Smooth muscle cell (in vitro differentiated cells): ENCODE results near the gene PPP1R1B. TPM values are rescaled to one million over a fixed set of nuclear protein-coding genes. Genes with fewer than 3 reads are reported as not detected.

ENCODE experiments used
- DNase-seq: peaks from one replicate; lab custom pipeline; 2025; ENCODE audit not compliant: unreplicated experiment; lab: John Stamatoyannopoulos, UW
- H2AFZ ChIP-seq: fragments of 200-600 bp; sonication (generic); 2 replicates; pipeline ENCODE4 v1.6.0; 2016; ENCODE audit warnings: antibody characterized with exemption, low read depth, mild to moderate bottlenecking
- H3F3A ChIP-seq: fragments of 200-600 bp; sonication (generic); 2 replicates; pipeline ENCODE4 v1.6.0; 2017; ENCODE audit warnings: antibody characterized with exemption, low read depth
- H3K27ac ChIP-seq: fragments of 200-600 bp; sonication (generic); 2 replicates; pipeline ENCODE4 v1.5.1; 2016; ENCODE audit warnings: low read depth, mild to moderate bottlenecking
- H3K27me3 ChIP-seq: fragments of 200-600 bp; sonication (generic); 2 replicates; pipeline ENCODE4 v1.6.1; 2016; ENCODE audit warnings: low read depth, mild to moderate bottlenecking
- H3K36me3 ChIP-seq: fragments of 200-600 bp; sonication (generic); 2 replicates; pipeline ENCODE4 v1.5.1; 2016; ENCODE audit warnings: low read depth
- H3K4me1 ChIP-seq: fragments of 200-600 bp; sonication (generic); 2 replicates; pipeline ENCODE4 v1.5.1; 2016; ENCODE audit warnings: low read depth
- H3K4me2 ChIP-seq: fragments of 200-600 bp; sonication (generic); 2 replicates; pipeline ENCODE4 v1.6.0; 2016; ENCODE audit warnings: mild to moderate bottlenecking
- H3K4me3 ChIP-seq: fragments of 200-600 bp; sonication (generic); 2 replicates; pipeline ENCODE4 v1.5.1; 2016; ENCODE audit warnings: mild to moderate bottlenecking
- H3K79me2 ChIP-seq: fragments of 200-600 bp; sonication (generic); 2 replicates; pipeline ENCODE4 v1.6.0; 2016; ENCODE audit warnings: low read depth, mild to moderate bottlenecking
- H3K9ac ChIP-seq: fragments of 200-600 bp; sonication (generic); 2 replicates; pipeline ENCODE4 v1.6.0; 2016; ENCODE audit warnings: low read depth
- H3K9me3 ChIP-seq: fragments of 200-600 bp; sonication (generic); replicated peaks from 2 replicates; pipeline ENCODE4 v1.5.1; 2016; ENCODE audit warnings: low read depth
- H4K20me1 ChIP-seq: fragments of 200-600 bp; sonication (generic); 2 replicates; pipeline ENCODE4 v1.6.0; 2016; ENCODE audit warnings: low read depth
- CTCF ChIP-seq: fragments of 200-600 bp; sonication (generic); IDR thresholded peaks from 2 replicates; pipeline ENCODE4 v1.5.1; 2017; ENCODE audit warnings: borderline replicate concordance, mild to moderate bottlenecking, antibody characterized with exemption; ENCODE audit not compliant: insufficient read depth, poor library complexity, severe bottlenecking
- WGBS: methylation state at CpG from one replicate; pipeline ENCODE4 v1.1.7; 2016; ENCODE audit warnings: low lambda C conversion rate; 5-methylcytosine and 5-hydroxymethylcytosine counted together
- polyA plus RNA-seq: library from polyadenylated mRNA; unstranded; fragments of >200 nt; fragmentation: Nextera tagmentation; extraction: Ambion mirVana; gene quantifications from 2 replicates; pipeline ENCODE4 v1.2.1, GENCODE V29; 2016
- total RNA-seq: library from RNA; depleted of rRNA; stranded (reverse); fragments of >200 nt; gene quantifications from 2 replicates; pipeline ENCODE4 v1.2.3, GENCODE V29; 2014

Gene PPP1R1B
- total and polyA plus RNA-seq, 2 experiments from 2014 or later: not detected

GRCh38 chr17:39662551-39663339, 36.0 kb downstream of the PPP1R1B start:
- Histone ChIP-seq H3K79me2 (no peaks in the 10 kb centered on the region), H3K4me1 (peaks cover 5% of the 10 kb centered on the region), H2AFZ (no peak overlapping the region), H3K4me3 (no peak overlapping the region), H3K4me2 (no peak overlapping the region), H3K9ac (no peak overlapping the region), H3K36me3 (no peaks in the 10 kb centered on the region), H3K9me3 (no peaks in the 10 kb centered on the region), H4K20me1 (peaks cover 6% of the 10 kb centered on the region), H3K27me3 (peaks cover 25% of the 10 kb centered on the region), H3K27ac (no peak overlapping the region), H3F3A (no peaks in the 10 kb centered on the region)
- 92% methylated on average over 22 of the region's 22 CpGs for WGBS
- no peak for TF ChIP-seq CTCF
- DNase-seq: no peak

- no peak overlapping the region for H3K9ac ChIP-seq
- no peak overlapping the region for H3K4me3 ChIP-seq
- peaks cover 31% of the 10 kb centered on the region for H3K27me3 ChIP-seq
- H4K20me1 ChIP-seq: peaks cover 6% of the 10 kb centered on the region
- 43% methylated on average over 4 of the region's 4 CpGs for WGBS
- H3K9me3 ChIP-seq: no peaks in the 10 kb centered on the region
- H3K4me2 ChIP-seq: peak overlapping the region; percentile 74
- H3K36me3 ChIP-seq: no peaks in the 10 kb centered on the region
- H3K4me1 ChIP-seq: peaks cover 10% of the 10 kb centered on the region
- no peak for TF ChIP-seq CTCF
- no peak for DNase-seq
- H3F3A ChIP-seq: no peaks in the 10 kb centered on the region
- no peak overlapping the region for H3K27ac ChIP-seq
- no peaks in the 10 kb centered on the region for H3K79me2 ChIP-seq
- H2AFZ ChIP-seq: no peak overlapping the region
Observed at GRCh38 chr17:39663340-39663687, 36.6 kb downstream of the PPP1R1B start.

- H3K27me3 ChIP-seq: peaks cover 37% of the 10 kb centered on the region
- DNase-seq: no peak
- no peak overlapping the region for H3K4me3 ChIP-seq
- H3K9me3 ChIP-seq: no peaks in the 10 kb centered on the region
- WGBS: 18% methylated on average over 15 of the region's 17 CpGs
- TF ChIP-seq CTCF: no peak
- H2AFZ ChIP-seq: no peak overlapping the region
- H3F3A ChIP-seq: no peaks in the 10 kb centered on the region
- no peaks in the 10 kb centered on the region for H3K36me3 ChIP-seq
- H4K20me1 ChIP-seq: peaks cover 6% of the 10 kb centered on the region
- H3K4me1 ChIP-seq: peaks cover 10% of the 10 kb centered on the region
- no peak overlapping the region for H3K9ac ChIP-seq
- peak overlapping the region; percentile 74 for H3K4me2 ChIP-seq
- H3K27ac ChIP-seq: no peak overlapping the region
- H3K79me2 ChIP-seq: no peaks in the 10 kb centered on the region
Observed at GRCh38 chr17:39663688-39664580, 37.2 kb downstream of the PPP1R1B start.
